HFFc6 (cell line): ENCODE data around the gene PCSK5. TPM values are rescaled to one million over a fixed set of nuclear protein-coding genes. Genes with fewer than 3 reads are reported as not detected.
A peak's percentile ranks its signal among the peaks of the same experiment; 100 is the strongest.
"Not testable (repeated sequence)": the region's sequence is repeated elsewhere in the genome, so short reads cannot be mapped to it uniquely, and the experiment has no call there.

Source experiments
- DNase-seq: peaks from one replicate; pipeline ENCODE4 v3.0.0-alpha.2; 2018
- H3K27ac Mint-ChIP-seq: 2 replicates; pipeline ENCODE4 v1.8.0; 2020; ENCODE audit warnings: mild to moderate bottlenecking, mixed read lengths
- H3K27me3 Mint-ChIP-seq: 2 replicates; pipeline ENCODE4 v1.8.0; 2021; ENCODE audit warnings: mild to moderate bottlenecking, moderate library complexity, mixed read lengths; ENCODE audit not compliant: insufficient read depth
- H3K36me3 Mint-ChIP-seq: 2 replicates; pipeline ENCODE4 v1.8.0; 2021; ENCODE audit warnings: low read depth, mixed read lengths
- H3K4me1 Mint-ChIP-seq: 2 replicates; pipeline ENCODE4 v1.8.0; 2020; ENCODE audit warnings: low read depth, mixed read lengths
- H3K4me3 Mint-ChIP-seq: 2 replicates; pipeline ENCODE4 v1.8.0; 2020; ENCODE audit warnings: mild to moderate bottlenecking, moderate library complexity, mixed read lengths
- H3K9me3 Mint-ChIP-seq: 2 replicates; pipeline ENCODE4 v1.8.0; 2020; ENCODE audit warnings: mild to moderate bottlenecking, mixed read lengths
- CTCF ChIP-seq: fragments of 200-600 bp; sonication (generic); IDR thresholded peaks from 2 replicates; pipeline ENCODE4 v1.5.0; 2021; ENCODE audit warnings: antibody characterized with exemption, mild to moderate bottlenecking
- total RNA-seq, 6 experiments: library from RNA; stranded (reverse); fragmentation: NEBNext Ultra II Directional; extraction: Animal tissue kit (Norgen Biotek cat#: 25700); gene quantifications; 2 replicates in 1 of 6; 3 replicates in 5 of 6; pipeline ENCODE4 v1.2.3, GENCODE V29; 2021

The PCSK5 gene
- total RNA-seq, 6 experiments from 2014 or later, result 0.18 to 0.36 (median 0.22) TPM

GRCh38 chr9:75866273-75866871, 24.1 kb upstream of the PCSK5 start:
- Mint-ChIP-seq H3K27ac (no peak overlapping the region), H3K36me3 (no peaks in the 10 kb centered on the region), H3K4me1 (no peaks in the 10 kb centered on the region), H3K9me3 (no peaks in the 10 kb centered on the region), H3K27me3 (no peaks in the 10 kb centered on the region), H3K4me3 (no peak overlapping the region)
- peak; percentile 20 for DNase-seq
- TF ChIP-seq CTCF, result peak; percentile 85

- H3K27me3 Mint-ChIP-seq, H3K9me3 Mint-ChIP-seq, H3K27ac Mint-ChIP-seq, DNase-seq, H3K4me1 Mint-ChIP-seq, H3K4me3 Mint-ChIP-seq, H3K36me3 Mint-ChIP-seq: not testable (repeated sequence)
Measured at GRCh38 chr9:75868526-75868925, 21.9 kb upstream of the PCSK5 start.

- no peaks in the 10 kb centered on the region for H3K4me1 Mint-ChIP-seq
- DNase-seq, result no peak
- no peaks in the 10 kb centered on the region for H3K36me3 Mint-ChIP-seq
- no peak overlapping the region for H3K4me3 Mint-ChIP-seq
- no peak overlapping the region for H3K27ac Mint-ChIP-seq
- peaks cover 3% of the 10 kb centered on the region; the same call in 1 of the 2 replicates for H3K9me3 Mint-ChIP-seq
- no peak for TF ChIP-seq CTCF
- H3K27me3 Mint-ChIP-seq, result no peaks in the 10 kb centered on the region
Measured at GRCh38 chr9:75869236-75869635, 21.2 kb upstream of the PCSK5 start.

GRCh38 chr9:75870450-75870849, 20.0 kb upstream of the PCSK5 start:
- H3K4me3 Mint-ChIP-seq, result no peak overlapping the region
- no peak overlapping the region for H3K27ac Mint-ChIP-seq
- H3K9me3 Mint-ChIP-seq, result peaks cover 3% of the 10 kb centered on the region; the same call in 1 of the 2 replicates
- no peaks in the 10 kb centered on the region for H3K4me1 Mint-ChIP-seq
- DNase-seq, result no peak
- no peak for TF ChIP-seq CTCF
- no peaks in the 10 kb centered on the region for H3K27me3 Mint-ChIP-seq
- no peaks in the 10 kb centered on the region for H3K36me3 Mint-ChIP-seq

- no peak for DNase-seq
- no peaks in the 10 kb centered on the region; the same call in 1 of the 2 replicates for H3K27me3 Mint-ChIP-seq
- no peak overlapping the region for H3K27ac Mint-ChIP-seq
- H3K36me3 Mint-ChIP-seq, result no peaks in the 10 kb centered on the region
- peaks cover 3% of the 10 kb centered on the region; the same call in 1 of the 2 replicates for H3K9me3 Mint-ChIP-seq
- no peak overlapping the region for H3K4me3 Mint-ChIP-seq
- H3K4me1 Mint-ChIP-seq, result no peaks in the 10 kb centered on the region
- TF ChIP-seq CTCF, result no peak
Measured at GRCh38 chr9:75871624-75872023, 18.8 kb upstream of the PCSK5 start.

GRCh38 chr9:75873712-75874111, 16.8 kb upstream of the PCSK5 start:
- H3K4me1 Mint-ChIP-seq, result no peaks in the 10 kb centered on the region
- H3K27me3 Mint-ChIP-seq, result no peaks in the 10 kb centered on the region; the same call in 1 of the 2 replicates
- no peaks in the 10 kb centered on the region for H3K36me3 Mint-ChIP-seq
- no peak overlapping the region for H3K27ac Mint-ChIP-seq
- TF ChIP-seq CTCF, result no peak
- H3K9me3 Mint-ChIP-seq, result peaks cover 3% of the 10 kb centered on the region; the same call in 1 of the 2 replicates
- no peak for DNase-seq
- no peak overlapping the region for H3K4me3 Mint-ChIP-seq
